NCI-H1436 (cell line): ENCODE data around the gene SLC1A7.

ENCODE experiments used
- DNase-seq: peaks from one replicate; lab custom pipeline; 2025; lab: John Stamatoyannopoulos, UW

SLC1A7 gene

DNA sequence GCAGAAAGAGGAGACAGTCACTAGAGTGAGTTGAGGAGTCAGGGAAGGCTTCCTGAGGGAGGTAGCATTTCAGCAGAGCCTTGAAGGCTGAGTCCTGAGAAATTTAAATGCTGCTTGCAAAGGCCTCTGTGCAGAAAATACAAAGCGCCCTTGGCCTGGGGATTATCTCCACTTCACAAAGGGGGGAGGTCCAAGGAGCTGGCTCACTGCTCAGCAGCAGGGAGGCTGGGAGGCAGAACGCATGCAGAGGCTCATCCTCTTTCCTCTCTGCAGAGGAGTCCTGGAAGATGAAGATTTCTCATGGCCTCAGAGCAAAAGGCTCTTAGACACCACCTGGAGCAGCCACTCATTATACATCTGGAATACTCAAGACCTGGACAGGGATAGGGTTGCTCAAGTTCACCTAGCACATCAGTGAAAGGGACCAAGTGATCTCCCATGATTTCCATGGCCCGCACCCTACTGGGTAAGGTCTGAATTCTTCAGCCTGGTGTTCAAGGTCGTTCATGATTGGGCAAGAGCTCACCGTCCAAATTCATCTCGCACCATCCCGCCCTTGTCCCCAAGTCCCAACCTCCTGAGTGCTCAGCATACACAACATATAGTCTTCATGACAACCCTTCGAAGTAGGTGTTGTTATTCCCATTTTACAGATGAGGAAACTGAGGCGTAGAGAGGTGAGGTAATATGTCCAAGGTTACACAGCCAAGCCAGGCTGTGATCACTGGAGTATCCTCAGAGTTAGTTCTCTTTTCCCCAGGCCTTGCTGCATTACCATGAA, 9.0 kb downstream of the SLC1A7 start:
- DNase-seq = no peak

GRCh38 chr1:53132176-53132575, 10.3 kb downstream of the SLC1A7 start:
- DNase-seq = no peak

DNA sequence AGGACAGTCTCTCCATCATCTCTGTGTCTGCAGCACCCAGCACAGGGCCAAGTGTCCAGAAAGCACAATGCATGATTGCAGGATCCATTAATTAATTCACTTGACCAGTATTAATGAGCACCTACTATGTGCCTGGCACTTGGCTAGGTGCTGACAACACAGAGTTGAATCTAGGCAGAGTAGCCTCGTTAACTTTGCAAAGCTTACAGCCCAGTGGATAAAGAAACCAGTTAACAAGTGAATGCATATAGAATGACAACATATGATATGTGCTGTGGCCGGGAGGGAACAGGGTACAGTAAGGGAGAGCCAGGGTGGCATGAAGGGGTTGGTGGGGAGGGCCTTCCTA, 10.9 kb downstream of the SLC1A7 start:
- DNase-seq = no peak

GRCh38 chr1:53130878-53131589, 11.4 kb downstream of the SLC1A7 start:
- DNase-seq = no peak

DNA sequence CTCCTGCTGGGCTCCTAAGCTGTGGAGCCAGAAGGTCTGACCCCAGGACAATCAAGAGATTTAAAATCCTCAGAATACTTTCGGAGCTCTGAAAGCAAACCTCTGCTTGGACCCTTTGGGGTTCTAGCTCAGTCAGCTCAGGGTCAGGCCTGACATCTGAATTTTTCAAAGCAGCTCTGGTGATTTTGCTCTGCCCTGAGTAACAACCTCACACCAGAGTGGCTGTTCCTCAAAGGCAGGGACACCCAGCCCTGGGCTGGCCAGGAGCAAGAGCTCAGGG, 11.9 kb downstream of the SLC1A7 start:
- no peak for DNase-seq

DNA sequence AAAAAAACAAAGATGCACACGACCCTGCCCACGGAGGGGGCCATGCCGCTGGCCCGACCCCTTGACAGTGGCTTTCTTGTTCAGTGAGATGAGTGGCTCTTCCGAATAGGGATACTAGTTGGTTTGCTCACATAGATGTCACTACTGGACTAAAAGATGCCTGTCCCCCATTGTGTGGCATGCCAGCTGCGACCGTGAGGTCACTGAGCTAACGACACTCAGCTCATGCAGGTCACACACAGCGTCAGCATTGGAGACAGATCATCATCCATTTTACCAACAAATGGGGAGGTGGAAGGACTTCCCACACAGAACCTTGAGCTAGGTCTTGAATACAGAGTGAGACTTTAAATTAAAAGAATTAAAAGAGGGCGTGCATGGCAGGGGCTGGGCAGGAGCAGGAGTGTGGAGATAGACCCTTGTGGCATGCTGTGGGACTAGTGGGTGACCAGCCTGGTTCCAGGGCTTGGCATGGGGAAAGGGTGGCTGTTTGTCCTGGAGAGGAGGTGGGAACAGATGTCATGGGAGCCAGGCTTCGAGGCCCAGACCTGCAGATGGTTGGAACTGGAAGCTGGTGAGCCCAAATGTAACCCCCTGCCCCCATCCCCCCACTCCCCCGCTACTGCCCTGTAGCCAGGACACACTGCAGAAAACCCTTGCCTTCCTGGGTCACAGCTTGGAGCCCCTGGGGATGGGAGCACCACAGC, 12.4 kb downstream of the SLC1A7 start:
- DNase-seq = no peak

GRCh38 chr1:53128401-53128800, 14.0 kb downstream of the SLC1A7 start:
- no peak for DNase-seq

DNA sequence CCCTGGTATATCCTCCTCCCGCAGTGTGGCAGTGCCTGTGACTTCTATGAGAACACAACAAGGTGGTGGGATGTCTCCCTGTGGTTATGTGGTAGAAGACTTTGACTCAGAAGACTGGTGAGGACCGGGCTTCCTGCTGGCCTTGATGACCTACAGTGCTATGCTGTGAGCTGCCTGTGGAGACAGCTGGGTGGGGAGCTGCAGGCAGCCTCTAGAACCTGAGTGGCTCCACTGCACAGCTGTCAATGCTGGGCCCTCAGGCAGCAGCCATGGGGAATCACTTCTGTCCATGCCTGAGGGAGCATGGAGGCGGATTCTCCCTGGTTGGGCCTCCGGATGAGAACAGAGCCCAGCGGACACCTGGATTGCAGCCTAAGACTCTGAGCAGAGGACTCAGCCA, 14.9 kb downstream of the SLC1A7 start:
- no peak for DNase-seq

DNA sequence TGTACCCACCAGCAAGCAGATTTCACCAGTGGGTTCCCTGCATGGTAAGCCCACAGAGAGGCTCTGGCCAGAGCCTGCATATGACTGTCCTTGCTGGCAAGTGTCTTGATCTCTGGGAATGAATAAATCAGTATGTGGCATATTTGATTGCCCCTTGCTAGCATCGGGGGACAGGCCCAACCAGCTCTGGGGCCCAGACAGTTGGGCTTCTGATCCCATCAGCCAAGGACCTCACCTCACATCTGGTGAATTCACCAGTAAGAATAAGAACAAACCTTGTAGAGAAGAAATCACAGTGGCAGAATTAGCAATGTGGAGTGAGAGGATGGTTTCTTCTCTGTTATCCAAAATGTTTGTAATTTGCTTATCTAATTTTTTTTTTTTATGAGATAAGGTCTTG, 15.9 kb downstream of the SLC1A7 start:
- no peak for DNase-seq

DNA sequence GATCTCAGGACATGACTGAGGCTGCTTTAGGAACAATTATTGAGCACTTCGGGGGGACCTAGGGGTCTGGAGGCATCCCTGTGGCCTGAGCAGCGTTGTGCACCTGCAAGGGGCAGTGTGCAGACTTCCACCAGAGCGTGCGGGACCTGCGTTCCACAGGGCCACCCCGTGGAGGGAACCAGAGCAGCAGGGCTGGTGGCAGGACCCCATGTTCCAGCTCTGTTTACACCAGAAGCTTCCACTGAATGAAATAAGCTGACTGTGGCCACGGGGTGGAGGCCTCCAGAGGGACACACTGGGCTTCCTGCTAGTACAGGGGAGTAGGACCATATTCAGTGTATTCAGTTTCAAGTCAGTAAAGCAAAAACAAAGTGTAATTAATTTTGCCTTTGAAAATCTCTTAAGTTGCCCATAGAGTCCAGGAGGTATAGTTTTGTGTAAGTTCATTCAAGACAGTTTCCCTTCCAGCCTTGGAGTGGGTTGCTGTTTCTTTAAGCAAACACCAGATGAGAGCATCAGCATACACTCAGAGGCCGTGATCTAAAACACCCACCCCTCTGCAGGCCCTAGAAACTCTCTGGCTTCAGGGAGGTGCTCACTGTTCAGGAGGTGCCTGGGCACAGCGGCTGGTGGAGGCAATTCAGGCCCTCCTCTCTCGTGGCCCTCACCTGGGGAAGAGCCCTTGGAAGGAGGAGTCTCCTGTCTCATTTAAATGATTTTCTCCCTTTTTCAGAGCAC, 16.6 kb downstream of the SLC1A7 start:
- DNase-seq = no peak

GRCh38 chr1:53125122-53125521, 17.3 kb downstream of the SLC1A7 start:
- no peak for DNase-seq

- no peak for DNase-seq
Measured at GRCh38 chr1:53123453-53124140, 18.8 kb downstream of the SLC1A7 start.

DNA sequence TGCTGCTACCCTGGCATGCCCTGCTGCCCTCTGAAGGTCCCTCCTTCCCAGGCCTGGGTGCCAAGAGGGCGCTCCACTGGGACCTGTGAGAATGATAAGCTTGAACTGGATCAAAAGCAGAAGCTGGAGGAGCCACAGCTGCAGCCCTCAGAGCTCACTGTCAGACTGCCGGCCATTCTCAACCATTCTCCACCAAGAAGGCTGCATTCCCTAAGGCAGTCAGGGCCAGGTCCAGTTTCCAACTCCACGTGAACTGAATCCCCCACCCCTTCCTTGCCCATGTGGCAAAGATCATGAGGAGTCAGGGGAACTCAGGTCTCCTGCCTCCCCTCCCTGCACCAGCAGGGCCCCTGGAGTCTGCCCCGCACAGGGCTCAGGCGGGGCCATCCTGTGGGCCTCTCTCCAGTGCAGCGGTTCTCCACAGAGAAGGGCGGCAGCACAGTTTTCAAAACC, 19.5 kb downstream of the SLC1A7 start:
- DNase-seq = no peak

DNA sequence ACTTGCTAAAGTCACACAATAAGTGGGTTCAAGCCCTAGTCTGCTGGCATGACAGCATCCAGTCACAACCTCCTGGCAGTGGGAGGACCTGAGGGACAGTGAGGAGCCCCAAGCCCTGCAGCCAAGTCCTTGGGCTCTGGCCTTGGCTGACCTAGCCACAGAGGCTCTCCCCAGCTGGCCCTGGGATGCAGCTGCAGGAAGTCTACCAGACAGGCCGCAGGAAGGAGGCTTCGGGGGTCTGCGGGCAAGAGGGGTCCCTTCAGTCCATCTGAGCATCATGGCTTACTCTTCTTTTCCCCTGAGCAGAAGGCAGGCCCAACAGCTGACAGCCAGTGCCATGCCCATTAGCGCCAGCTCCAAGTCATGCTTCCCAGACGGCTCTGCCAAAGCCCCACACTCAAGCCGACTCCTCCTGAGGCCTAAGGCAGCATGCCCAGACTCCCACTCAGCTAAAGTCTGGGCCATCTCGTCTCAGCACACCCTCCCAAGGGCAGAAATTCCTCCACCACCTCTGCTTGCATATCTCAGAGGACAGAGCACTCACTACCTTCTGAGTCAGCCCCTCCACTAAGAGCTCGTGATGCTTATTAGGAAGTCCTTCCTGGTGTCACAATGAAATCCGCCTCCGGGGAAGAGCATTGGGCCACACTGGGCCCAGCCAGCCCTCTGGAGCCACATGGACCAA, 20.1 kb downstream of the SLC1A7 start:
- no peak for DNase-seq

DNA sequence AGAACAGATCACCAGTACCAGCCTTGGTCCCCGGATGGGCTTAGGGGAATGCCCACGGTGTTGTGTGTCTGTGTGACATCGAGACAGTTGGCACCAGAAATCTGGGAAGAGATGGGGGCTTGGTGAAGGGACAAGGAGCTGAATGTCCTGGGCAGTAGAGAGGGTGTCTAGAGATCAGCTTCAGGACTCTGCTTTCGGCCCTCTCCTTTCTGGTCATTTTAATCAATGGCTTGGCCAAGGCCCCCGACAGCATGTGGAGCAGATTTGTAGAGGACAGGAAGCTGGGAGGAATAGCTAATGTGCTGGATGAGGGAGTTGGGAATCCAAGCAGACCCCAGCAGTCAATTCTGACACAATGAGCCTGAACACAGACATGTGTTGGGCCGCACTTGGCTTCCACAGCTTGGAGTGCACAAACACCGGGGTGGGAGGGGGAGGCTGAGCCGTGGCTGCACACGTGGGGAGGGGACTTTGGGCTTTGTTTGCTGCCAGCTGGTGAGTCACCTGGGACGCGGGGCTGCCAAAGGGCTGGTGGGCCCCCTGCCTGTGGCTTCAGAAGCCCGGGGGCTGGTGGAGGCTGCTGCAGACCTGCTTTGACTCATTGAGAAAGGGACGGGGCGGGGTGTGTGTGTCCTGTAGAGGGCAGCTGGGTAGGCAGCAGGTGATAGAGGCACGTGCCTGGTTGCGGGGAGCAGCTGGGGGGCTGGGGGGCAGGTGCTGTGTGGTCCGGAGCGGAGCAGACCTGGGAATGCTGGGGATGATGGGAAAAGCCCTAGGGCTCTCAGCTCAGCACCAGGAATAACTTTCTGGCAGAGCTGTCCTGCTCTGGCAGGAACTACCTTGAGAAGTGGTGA, 20.9 kb downstream of the SLC1A7 start:
- peak; percentile 7 for DNase-seq

GRCh38 chr1:53120659-53121058, 21.8 kb downstream of the SLC1A7 start:
- DNase-seq = no peak

DNA sequence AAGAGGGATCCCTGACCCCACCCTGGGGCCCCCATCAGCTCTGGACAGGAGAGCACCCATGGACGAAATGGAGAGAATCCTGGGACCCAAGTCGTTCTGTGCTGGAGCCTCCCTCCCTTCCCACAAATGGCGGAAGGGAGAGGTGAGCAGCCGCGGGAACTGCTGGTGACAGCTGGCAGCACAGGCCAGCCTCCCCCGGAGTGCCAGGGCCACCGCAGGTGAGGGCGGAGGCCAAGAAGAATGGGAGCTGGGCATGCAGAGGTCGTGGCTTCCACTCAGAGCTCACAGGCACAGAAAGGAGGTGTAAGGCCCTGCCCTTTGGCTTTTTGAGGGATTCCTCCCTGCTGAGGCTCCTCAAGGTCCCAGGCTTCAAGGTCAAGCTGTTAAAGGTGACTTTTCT, 24.6 kb downstream of the SLC1A7 start:
- DNase-seq = no peak

DNA sequence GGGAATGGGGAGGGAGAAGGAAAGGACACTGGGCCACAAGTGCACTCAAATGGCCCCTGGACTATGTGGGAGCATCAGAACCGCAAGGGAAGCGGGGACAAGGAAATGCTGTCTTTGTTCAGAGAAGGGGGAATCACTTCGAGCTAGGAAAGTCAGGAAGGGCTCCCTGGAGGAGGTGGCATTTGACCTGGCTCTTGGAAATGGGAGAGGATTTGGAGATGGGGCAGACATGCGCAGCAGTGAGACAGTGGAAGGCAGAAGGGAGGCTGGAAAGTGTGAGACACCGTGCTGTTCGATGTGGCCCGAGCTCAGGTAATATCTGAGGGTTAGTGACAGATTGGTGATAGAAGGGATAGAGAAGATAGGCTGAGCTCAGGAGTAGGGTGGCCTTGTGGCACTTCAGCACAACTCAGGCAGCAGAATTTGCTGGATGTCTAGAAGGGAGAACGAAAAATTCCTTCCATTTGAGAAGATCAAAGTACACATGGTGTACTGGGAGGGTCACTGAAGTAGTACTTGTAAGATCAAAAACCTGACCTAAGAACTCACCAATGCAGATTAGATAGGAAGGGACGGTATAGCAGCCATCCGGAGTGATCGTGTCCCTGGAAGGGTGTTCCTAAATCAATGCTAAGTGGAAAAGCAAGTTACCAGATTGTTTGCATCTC, 25.4 kb downstream of the SLC1A7 start:
- DNase-seq = no peak

- DNase-seq = no peak
Measured at GRCh38 chr1:53116307-53116810, 26.1 kb downstream of the SLC1A7 start.
